ENCODE data around the gene DISP2. TPM values are rescaled to one million over a fixed set of nuclear protein-coding genes. Genes with fewer than 3 reads are reported as not detected.

The DISP2 gene
- total RNA-seq, 1 experiment from 2014 or later, result 0.87 TPM

GRCh38 chr15:40397688-40398412 lies 39.8 kb downstream of the DISP2 start:
- no peaks in the 10 kb centered on the region for H3K9me2 ChIP-seq (replicated peaks; ENCODE audit: low read length)
- intact Hi-C loops (cut with micrococcal nuclease), result no loop called here
- no TSS peak for BruUV-seq (replicated peaks)
- ATAC-seq (no peak; the same call in 1 of the 2 replicates), DNase-seq (no peak)
- H3K4me1 ChIP-seq (ENCODE audit: insufficient read depth, low read length), result no peaks in the 10 kb centered on the region
- no peaks in the 10 kb centered on the region for H3K27me3 ChIP-seq (ENCODE audit: low read length)
- no peak overlapping the region for H3K9ac ChIP-seq (ENCODE audit: low read length)
- no peak overlapping the region for H2AFZ ChIP-seq (ENCODE audit: low read length)
- H3K27ac ChIP-seq (ENCODE audit: low read length), result no peak overlapping the region
- no peak for TF ChIP-seq EZH2phosphoT487 (IDR thresholded peaks at IDR 0.05; ENCODE audit: borderline replicate concordance, low read length)
- no peak for TF ChIP-seq CTCF (conservative IDR thresholded peaks at IDR 0.05; ENCODE audit: low read depth, low read length)
- no peak for TF ChIP-seq EZH2 (IDR thresholded peaks at IDR 0.05; ENCODE audit: low read length, unreplicated experiment)
- CTCF ChIA-PET, result interaction anchor here (0.6 kb wide), 1 partner anchor 112 kb away, joined by 3 read pairs; no protein-coding TSS in a partner anchor
- no peaks in the 10 kb centered on the region for H3K79me2 ChIP-seq (ENCODE audit: low read length)
- no peaks in the 10 kb centered on the region for H3F3A ChIP-seq (ENCODE audit: low read length, unreplicated experiment)
- no peaks in the 10 kb centered on the region for H3K9me3 ChIP-seq (ENCODE audit: low read length)
- POLR2A ChIA-PET (ENCODE audit: unreplicated experiment), result interaction anchor here (0.5 to 0.6 kb wide), 2 partner anchors 51 to 870 kb away, joined by 3 to 5 read pairs; no protein-coding TSS in a partner anchor
- peaks cover 14% of the 10 kb centered on the region for H3K36me3 ChIP-seq (ENCODE audit: low read depth, low read length)
- H3K4me2 ChIP-seq (ENCODE audit: low read length), result no peak overlapping the region
- H4K20me1 ChIP-seq (ENCODE audit: low read length), result no peaks in the 10 kb centered on the region
- H3K4me3 ChIP-seq (ENCODE audit: low read length), result no peak overlapping the region

GRCh38 chr15:40398413-40398873 lies 40.4 kb downstream of the DISP2 start:
- DNase-seq (no peak), ATAC-seq (no peak)
- Histone ChIP-seq H3K9ac (ENCODE audit: low read length) (no peak overlapping the region), H3K9me3 (ENCODE audit: low read length) (no peaks in the 10 kb centered on the region), H3K4me1 (ENCODE audit: insufficient read depth, low read length) (no peaks in the 10 kb centered on the region), H3K9me2 (replicated peaks; ENCODE audit: low read length) (no peaks in the 10 kb centered on the region), H3F3A (ENCODE audit: low read length, unreplicated experiment) (no peaks in the 10 kb centered on the region), H3K4me2 (ENCODE audit: low read length) (no peak overlapping the region), H2AFZ (ENCODE audit: low read length) (no peak overlapping the region), H3K27ac (ENCODE audit: low read length) (no peak overlapping the region), H3K4me3 (ENCODE audit: low read length) (no peak overlapping the region), H3K36me3 (ENCODE audit: low read depth, low read length) (peaks cover 9% of the 10 kb centered on the region), H3K27me3 (ENCODE audit: low read length) (no peaks in the 10 kb centered on the region), H3K79me2 (ENCODE audit: low read length) (no peaks in the 10 kb centered on the region), H4K20me1 (ENCODE audit: low read length) (no peaks in the 10 kb centered on the region)
- no TSS peak for BruUV-seq (replicated peaks)
- TF ChIP-seq EZH2phosphoT487 (IDR thresholded peaks at IDR 0.05; ENCODE audit: borderline replicate concordance, low read length) (no peak), EZH2 (IDR thresholded peaks at IDR 0.05; ENCODE audit: low read length, unreplicated experiment) (no peak), CTCF (conservative IDR thresholded peaks at IDR 0.05; ENCODE audit: low read depth, low read length) (no peak)
- intact Hi-C loops (cut with micrococcal nuclease), result no loop called here
- POLR2A ChIA-PET (ENCODE audit: unreplicated experiment), result interaction anchor here (0.5 kb wide), 1 partner anchor 869 kb away, joined by 5 read pairs; no protein-coding TSS in a partner anchor
- CTCF ChIA-PET, result no interaction called here

GRCh38 chr15:40399370-40399769 lies 41.4 kb downstream of the DISP2 start:
- Histone ChIP-seq H3K27me3 (ENCODE audit: low read length) (no peaks in the 10 kb centered on the region), H3F3A (ENCODE audit: low read length, unreplicated experiment) (no peaks in the 10 kb centered on the region), H2AFZ (ENCODE audit: low read length) (no peak overlapping the region), H3K4me2 (ENCODE audit: low read length) (no peak overlapping the region), H3K36me3 (ENCODE audit: low read depth, low read length) (no peaks in the 10 kb centered on the region), H3K9me2 (replicated peaks; ENCODE audit: low read length) (no peaks in the 10 kb centered on the region), H4K20me1 (ENCODE audit: low read length) (no peaks in the 10 kb centered on the region), H3K79me2 (ENCODE audit: low read length) (no peaks in the 10 kb centered on the region), H3K4me3 (ENCODE audit: low read length) (no peak overlapping the region), H3K9ac (ENCODE audit: low read length) (no peak overlapping the region), H3K27ac (ENCODE audit: low read length) (no peak overlapping the region), H3K9me3 (ENCODE audit: low read length) (no peaks in the 10 kb centered on the region), H3K4me1 (ENCODE audit: insufficient read depth, low read length) (no peaks in the 10 kb centered on the region)
- no peak for TF ChIP-seq EZH2phosphoT487 (IDR thresholded peaks at IDR 0.05; ENCODE audit: borderline replicate concordance, low read length)
- no peak for TF ChIP-seq EZH2 (IDR thresholded peaks at IDR 0.05; ENCODE audit: low read length, unreplicated experiment)
- no peak for TF ChIP-seq CTCF (conservative IDR thresholded peaks at IDR 0.05; ENCODE audit: low read depth, low read length)
- no peak for DNase-seq
- POLR2A ChIA-PET (ENCODE audit: unreplicated experiment), result no interaction called here
- no TSS peak for BruUV-seq (replicated peaks)
- CTCF ChIA-PET, result no interaction called here
- intact Hi-C loops (cut with micrococcal nuclease), result no loop called here
- no peak for ATAC-seq
